Measurements from ENCODE around the gene HOXC5. TPM values are rescaled to one million over a fixed set of nuclear protein-coding genes. Genes with fewer than 3 reads are reported as not detected.

The HOXC5 gene
- total and polyA plus RNA-seq, 2 experiments from 2014 or later = 0.18 to 0.40 TPM

DNA sequence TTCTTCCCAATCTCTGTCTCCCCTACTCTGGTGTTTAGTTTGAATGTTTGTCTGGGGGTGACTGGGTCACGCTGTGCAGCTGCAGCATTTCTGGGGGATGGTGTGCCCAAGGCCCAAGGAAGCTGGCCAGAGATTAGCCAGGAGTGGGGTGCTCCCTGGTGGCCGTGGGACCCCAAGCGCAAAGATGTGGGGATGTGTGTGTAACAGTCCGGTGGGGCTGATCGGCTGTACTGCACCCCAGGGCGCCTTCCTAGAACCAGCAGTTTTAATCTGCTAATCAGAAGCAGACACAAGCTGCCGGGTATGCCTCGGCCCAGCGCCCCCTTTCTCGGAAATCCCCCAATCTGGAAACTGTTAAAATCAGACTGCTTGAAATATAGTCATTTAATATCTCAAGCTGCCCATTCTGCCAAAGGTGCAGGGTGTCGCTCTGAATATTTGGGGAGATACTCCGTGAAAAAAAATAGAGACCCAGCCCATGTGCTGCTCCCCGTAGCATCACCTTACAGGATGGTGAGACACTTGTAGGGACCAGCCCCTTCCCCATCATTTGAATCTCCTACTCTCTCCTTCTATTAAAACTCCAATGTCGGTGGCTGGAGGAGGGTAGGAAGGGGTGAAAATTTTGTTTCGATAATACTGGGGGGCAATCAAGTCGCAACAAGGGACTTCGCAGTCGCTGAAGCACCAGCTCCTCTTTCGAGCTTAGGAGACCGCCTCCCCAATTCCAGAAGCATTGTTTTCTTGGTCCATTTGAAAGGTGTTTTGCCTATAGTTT is 28.6 kb upstream of the HOXC5 start:
- no peaks in the 10 kb centered on the region for H3K9me2 ChIP-seq (replicated peaks; ENCODE audit: insufficient read depth)
- no peaks in the 10 kb centered on the region for H4K20me1 ChIP-seq (ENCODE audit: insufficient read depth, poor library complexity, severe bottlenecking)
- H3K27me3 ChIP-seq = peaks cover 91% of the 10 kb centered on the region
- peak overlapping the region; percentile 89 for H3K4me2 ChIP-seq
- no peak for TF ChIP-seq EZH2phosphoT487 (IDR thresholded peaks at IDR 0.05; ENCODE audit: low read depth, severe bottlenecking, unreplicated experiment)
- TF ChIP-seq EZH2 (IDR thresholded peaks at IDR 0.05; ENCODE audit: borderline replicate concordance) = no peak
- TF ChIP-seq, protein P1, sequence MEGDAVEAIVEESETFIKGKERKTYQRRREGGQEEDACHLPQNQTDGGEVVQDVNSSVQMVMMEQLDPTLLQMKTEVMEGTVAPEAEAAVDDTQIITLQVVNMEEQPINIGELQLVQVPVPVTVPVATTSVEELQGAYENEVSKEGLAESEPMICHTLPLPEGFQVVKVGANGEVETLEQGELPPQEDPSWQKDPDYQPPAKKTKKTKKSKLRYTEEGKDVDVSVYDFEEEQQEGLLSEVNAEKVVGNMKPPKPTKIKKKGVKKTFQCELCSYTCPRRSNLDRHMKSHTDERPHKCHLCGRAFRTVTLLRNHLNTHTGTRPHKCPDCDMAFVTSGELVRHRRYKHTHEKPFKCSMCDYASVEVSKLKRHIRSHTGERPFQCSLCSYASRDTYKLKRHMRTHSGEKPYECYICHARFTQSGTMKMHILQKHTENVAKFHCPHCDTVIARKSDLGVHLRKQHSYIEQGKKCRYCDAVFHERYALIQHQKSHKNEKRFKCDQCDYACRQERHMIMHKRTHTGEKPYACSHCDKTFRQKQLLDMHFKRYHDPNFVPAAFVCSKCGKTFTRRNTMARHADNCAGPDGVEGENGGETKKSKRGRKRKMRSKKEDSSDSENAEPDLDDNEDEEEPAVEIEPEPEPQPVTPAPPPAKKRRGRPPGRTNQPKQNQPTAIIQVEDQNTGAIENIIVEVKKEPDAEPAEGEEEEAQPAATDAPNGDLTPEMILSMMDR (IDR thresholded peaks at IDR 0.05; ENCODE audit: poor library complexity) = no peak
- no peak for DNase-seq (ENCODE audit: low spot score)
- WGBS (ENCODE audit: low lambda C conversion rate, missing lambda C conversion rate) = 53% methylated on average over 20 of the region's 20 CpGs
- H3K9me3 ChIP-seq (ENCODE audit: low read depth) = no peaks in the 10 kb centered on the region
- peaks cover 20% of the 10 kb centered on the region for H3K4me1 ChIP-seq (ENCODE audit: insufficient read depth)
- H3K27ac ChIP-seq = no peak overlapping the region
- H3K36me3 ChIP-seq (replicated peaks; ENCODE audit: insufficient read depth, low read depth) = no peaks in the 10 kb centered on the region
- H3K79me2 ChIP-seq = no peaks in the 10 kb centered on the region
- no peak overlapping the region for H2AFZ ChIP-seq
- no peak overlapping the region for H3K4me3 ChIP-seq

DNA sequence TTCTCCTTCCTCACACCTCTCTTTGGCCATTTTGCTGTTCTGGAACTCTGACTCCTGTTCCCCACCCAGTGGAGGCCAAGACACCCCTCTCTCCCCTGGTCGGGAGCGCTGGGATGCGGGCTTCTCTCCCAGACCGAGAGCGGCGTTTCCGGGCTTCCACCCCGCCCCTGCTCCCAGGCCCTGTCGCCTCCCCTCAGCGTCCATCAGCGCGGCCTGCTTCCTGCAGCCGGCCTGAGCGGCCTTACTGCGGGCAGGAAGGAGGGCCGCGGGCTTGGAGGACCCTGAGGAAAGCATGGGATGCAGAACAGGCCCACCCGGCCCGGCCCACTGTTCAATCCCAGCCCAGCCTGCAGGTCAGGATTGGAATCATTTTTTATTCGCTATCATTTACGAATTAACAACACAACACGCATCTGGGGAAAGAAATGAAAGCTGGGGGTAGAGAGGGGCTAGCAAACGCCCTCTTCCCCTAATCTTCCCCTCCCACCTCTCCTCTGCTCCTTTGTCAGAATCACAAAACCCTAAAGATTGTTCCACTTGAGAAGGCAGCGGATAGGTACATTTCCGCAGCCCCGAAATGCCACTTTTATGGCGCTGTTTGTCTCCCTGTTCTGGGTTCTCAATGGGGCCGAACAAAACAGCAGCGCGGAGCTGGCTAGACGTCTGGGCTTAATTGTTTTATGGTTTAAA is 27.9 kb upstream of the HOXC5 start:
- peak overlapping the region; percentile 89 for H3K4me2 ChIP-seq
- 22% methylated on average over 31 of the region's 31 CpGs for WGBS (ENCODE audit: low lambda C conversion rate, missing lambda C conversion rate)
- no peaks in the 10 kb centered on the region for H3K9me2 ChIP-seq (replicated peaks; ENCODE audit: insufficient read depth)
- H3K4me3 ChIP-seq = no peak overlapping the region
- H3K27me3 ChIP-seq = peaks cover 93% of the 10 kb centered on the region
- peaks cover 22% of the 10 kb centered on the region for H3K4me1 ChIP-seq (ENCODE audit: insufficient read depth)
- DNase-seq (ENCODE audit: low spot score) = no peak
- H2AFZ ChIP-seq = no peak overlapping the region
- TF ChIP-seq, protein P1 (IDR thresholded peaks at IDR 0.05; ENCODE audit: poor library complexity) = no peak
- TF ChIP-seq EZH2phosphoT487 (IDR thresholded peaks at IDR 0.05; ENCODE audit: low read depth, severe bottlenecking, unreplicated experiment) = peak; percentile 27
- H3K27ac ChIP-seq = no peak overlapping the region
- H3K36me3 ChIP-seq (replicated peaks; ENCODE audit: insufficient read depth, low read depth) = no peaks in the 10 kb centered on the region
- H3K79me2 ChIP-seq = peaks cover 4% of the 10 kb centered on the region
- H4K20me1 ChIP-seq (ENCODE audit: insufficient read depth, poor library complexity, severe bottlenecking) = no peaks in the 10 kb centered on the region
- H3K9me3 ChIP-seq (ENCODE audit: low read depth) = no peaks in the 10 kb centered on the region

DNA sequence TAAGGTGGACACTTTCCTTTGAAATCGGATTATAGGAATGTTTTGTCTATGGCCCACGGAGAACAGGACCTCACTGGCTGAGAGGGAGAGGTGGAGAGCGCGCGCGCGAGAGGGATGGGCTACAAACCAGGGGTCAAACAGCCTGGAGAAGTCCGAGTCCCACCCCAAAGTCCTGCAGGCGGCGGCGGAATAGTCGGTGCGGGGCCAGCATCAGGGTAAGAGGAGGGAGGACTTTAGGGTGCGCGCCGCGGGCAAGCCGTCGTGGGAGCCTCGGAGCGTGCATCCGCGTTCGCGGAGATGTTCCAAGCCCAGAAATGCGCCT is 27.4 kb upstream of the HOXC5 start:
- Histone ChIP-seq H3K4me1 (ENCODE audit: insufficient read depth) (peaks cover 17% of the 10 kb centered on the region), H4K20me1 (ENCODE audit: insufficient read depth, poor library complexity, severe bottlenecking) (no peaks in the 10 kb centered on the region), H3K79me2 (peaks cover 4% of the 10 kb centered on the region), H3K36me3 (replicated peaks; ENCODE audit: insufficient read depth, low read depth) (no peaks in the 10 kb centered on the region), H3K9me3 (ENCODE audit: low read depth) (no peaks in the 10 kb centered on the region), H2AFZ (no peak overlapping the region), H3K27me3 (peaks cover 93% of the 10 kb centered on the region), H3K4me3 (no peak overlapping the region), H3K27ac (no peak overlapping the region), H3K9me2 (replicated peaks; ENCODE audit: insufficient read depth) (no peaks in the 10 kb centered on the region), H3K4me2 (peak overlapping the region; percentile 89)
- DNase-seq (ENCODE audit: low spot score) = no peak
- WGBS (ENCODE audit: low lambda C conversion rate, missing lambda C conversion rate) = 11% methylated on average over 26 of the region's 26 CpGs
- no peak for TF ChIP-seq EZH2 (IDR thresholded peaks at IDR 0.05; ENCODE audit: borderline replicate concordance)
- TF ChIP-seq EZH2phosphoT487 (IDR thresholded peaks at IDR 0.05; ENCODE audit: low read depth, severe bottlenecking, unreplicated experiment) = no peak
- TF ChIP-seq, protein P1 (IDR thresholded peaks at IDR 0.05; ENCODE audit: poor library complexity) = no peak
